Ishikawa (cell line): ENCODE data around the gene DAB2.

Experiments used
- CEBPB ChIP-seq: IDR thresholded peaks from 2 replicates; pipeline ENCODE4 v1.6.1; 2012
- CREB1 ChIP-seq: IDR thresholded peaks from 2 replicates; pipeline ENCODE4 v1.6.1; 2012; ENCODE audit warnings: low read depth
- EGR1 ChIP-seq: IDR thresholded peaks from 2 replicates; pipeline ENCODE4 v1.6.1; 2012
- EP300 ChIP-seq: IDR thresholded peaks from 2 replicates; pipeline ENCODE4 v1.6.1; 2012; ENCODE audit warnings: borderline replicate concordance
- FOXM1 ChIP-seq: IDR thresholded peaks from 2 replicates; pipeline ENCODE4 v1.6.1; 2012; ENCODE audit warnings: low read depth, borderline replicate concordance
- MAX ChIP-seq: IDR thresholded peaks from 2 replicates; pipeline ENCODE4 v1.6.1; 2012
- NFIC ChIP-seq: IDR thresholded peaks from 2 replicates; pipeline ENCODE4 v1.6.1; 2012
- RAD21 ChIP-seq: IDR thresholded peaks from 2 replicates; pipeline ENCODE4 v1.6.1; 2012; ENCODE audit warnings: low read depth
- REST ChIP-seq: IDR thresholded peaks from 2 replicates; pipeline ENCODE4 v1.6.1; 2012; ENCODE audit warnings: low read depth, mild to moderate bottlenecking
- TAF1 ChIP-seq: IDR thresholded peaks from 2 replicates; pipeline ENCODE4 v1.6.1; 2012; ENCODE audit warnings: low read depth, mild to moderate bottlenecking
- TCF12 ChIP-seq: IDR thresholded peaks from 2 replicates; pipeline ENCODE4 v1.6.1; 2012; ENCODE audit warnings: low read depth
- TEAD4 ChIP-seq: IDR thresholded peaks from 2 replicates; pipeline ENCODE4 v1.6.1; 2012
- USF1 ChIP-seq: IDR thresholded peaks from 2 replicates; pipeline ENCODE4 v1.6.1; 2012
- YY1 ChIP-seq: IDR thresholded peaks from 2 replicates; pipeline ENCODE4 v1.6.1; 2012; ENCODE audit warnings: low read depth
- ZBTB7A ChIP-seq: IDR thresholded peaks from 2 replicates; pipeline ENCODE4 v1.6.1; 2012; ENCODE audit warnings: low read depth

The DAB2 gene

GRCh38 chr5:39464088-39464487, 39.3 kb upstream of the DAB2 start:
- TF ChIP-seq CREB1, result no peak
- no peak for TF ChIP-seq FOXM1
- no peak for TF ChIP-seq RAD21
- TF ChIP-seq USF1, result no peak
- no peak for TF ChIP-seq TEAD4
- no peak for TF ChIP-seq MAX
- no peak for TF ChIP-seq YY1
- no peak for TF ChIP-seq TCF12
- TF ChIP-seq TAF1, result no peak
- no peak for TF ChIP-seq EP300
- no peak for TF ChIP-seq CEBPB

- no peak for TF ChIP-seq EGR1
- TF ChIP-seq MAX, result no peak
- TF ChIP-seq YY1, result no peak
- no peak for TF ChIP-seq TCF12
- no peak for TF ChIP-seq FOXM1
- no peak for TF ChIP-seq TAF1
- TF ChIP-seq CEBPB, result no peak
- TF ChIP-seq TEAD4, result no peak
- TF ChIP-seq REST, result no peak
- TF ChIP-seq NFIC, result no peak
- no peak for TF ChIP-seq USF1
- TF ChIP-seq EP300, result no peak
- no peak for TF ChIP-seq CREB1
- no peak for TF ChIP-seq RAD21
- TF ChIP-seq ZBTB7A, result no peak
Measured at GRCh38 chr5:39462211-39462610, 37.4 kb upstream of the DAB2 start.

GRCh38 chr5:39461007-39461682, 36.4 kb upstream of the DAB2 start:
- TF ChIP-seq MAX (no peak), NFIC (no peak), REST (no peak), CEBPB (no peak), TEAD4 (no peak), YY1 (no peak), EGR1 (no peak), USF1 (no peak), TAF1 (no peak), ZBTB7A (no peak), EP300 (no peak), CREB1 (no peak), FOXM1 (no peak), RAD21 (no peak), TCF12 (no peak)

- TF ChIP-seq RAD21 (no peak), ZBTB7A (no peak), TAF1 (no peak), USF1 (no peak), MAX (no peak)
Measured at GRCh38 chr5:39459907-39460306, 35.1 kb upstream of the DAB2 start.

GRCh38 chr5:39459071-39459470, 34.3 kb upstream of the DAB2 start:
- no peak for TF ChIP-seq EP300
- no peak for TF ChIP-seq TAF1
